HUES48 (cell line): ENCODE data around the gene RPH3AL.
"Not testable (repeated sequence)": the region's sequence is repeated elsewhere in the genome, so short reads cannot be mapped to it uniquely, and the experiment has no call there.

Experiments
- H3K27ac ChIP-seq: one replicate; pipeline ENCODE4 v1.7.0; 2013; ENCODE audit warnings: low read depth, low read length, inconsistent platforms
- H3K27me3 ChIP-seq: 2 replicates; pipeline ENCODE4 v1.6.1; 2013; ENCODE audit warnings: mild to moderate bottlenecking, low read length; ENCODE audit not compliant: control insufficient read depth, insufficient read depth
- H3K36me3 ChIP-seq: 2 replicates; pipeline ENCODE4 v1.6.1; 2013; ENCODE audit warnings: low read length; ENCODE audit not compliant: control insufficient read depth, insufficient read depth
- H3K4me1 ChIP-seq: 2 replicates; pipeline ENCODE4 v1.6.1; 2013; ENCODE audit warnings: mild to moderate bottlenecking, low read length; ENCODE audit not compliant: control insufficient read depth, insufficient read depth
- H3K4me3 ChIP-seq: 2 replicates; pipeline ENCODE4 v1.5.1; 2013; ENCODE audit warnings: mild to moderate bottlenecking, low read depth, low read length
- H3K9ac ChIP-seq: 2 replicates; pipeline ENCODE4 v1.6.1; 2013; ENCODE audit warnings: mild to moderate bottlenecking, low read depth, low read length, moderate library complexity
- H3K9me3 ChIP-seq: 2 replicates; pipeline ENCODE4 v1.6.1; 2013; ENCODE audit warnings: low read length; ENCODE audit not compliant: control insufficient read depth, insufficient read depth

Gene RPH3AL

DNA sequence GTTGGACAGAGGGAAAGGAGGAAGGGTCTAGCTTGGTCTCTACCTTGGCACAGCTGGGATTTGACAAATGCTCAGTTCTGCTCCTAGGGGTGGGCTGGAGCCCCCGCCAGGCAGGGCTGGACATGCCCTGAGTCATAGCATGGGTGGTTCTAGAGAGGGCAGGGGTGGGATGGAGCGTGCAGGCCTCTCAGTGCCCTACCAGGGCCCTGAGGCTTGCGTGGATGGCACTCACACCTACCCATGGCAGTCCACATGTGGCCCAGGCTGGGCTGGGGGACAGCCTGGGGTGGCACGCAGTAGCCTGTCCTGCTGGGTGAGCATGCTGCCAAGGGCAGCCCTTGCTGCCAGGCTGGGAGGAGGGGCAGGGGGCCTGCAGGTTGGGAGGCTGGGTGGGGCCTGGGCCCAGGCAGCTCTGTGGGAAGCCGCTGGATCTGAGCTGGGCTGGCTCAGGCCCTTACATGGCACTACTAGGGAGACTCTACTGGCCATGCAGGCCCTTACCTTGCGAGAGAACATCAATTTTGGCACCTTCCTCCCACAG lies 182.4 kb downstream of the RPH3AL start:
- Histone ChIP-seq H3K9ac (no peak overlapping the region), H3K9me3 (no peaks in the 10 kb centered on the region), H3K4me3 (no peak overlapping the region), H3K36me3 (no peaks in the 10 kb centered on the region), H3K27me3 (no peaks in the 10 kb centered on the region), H3K4me1 (no peaks in the 10 kb centered on the region), H3K27ac (no peak overlapping the region)

DNA sequence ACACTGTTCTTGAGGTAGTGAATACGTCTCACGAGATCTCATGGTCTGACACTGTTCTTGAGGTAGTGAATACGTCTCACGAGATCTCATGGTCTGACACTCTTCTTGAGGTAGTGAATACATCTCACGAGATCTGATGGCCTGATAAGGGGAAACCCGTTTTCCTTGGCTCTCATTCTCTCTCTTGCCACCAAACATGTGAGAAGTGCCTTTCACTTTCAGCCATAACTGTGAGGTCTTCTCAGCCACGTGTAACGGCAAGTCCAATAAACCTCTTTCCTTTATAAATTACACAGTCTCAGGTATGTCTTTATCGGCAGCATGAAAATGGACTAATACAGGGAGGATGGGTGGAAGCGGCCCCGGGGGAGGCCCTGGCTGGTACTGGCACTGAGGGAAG lies 184.0 kb downstream of the RPH3AL start:
- H3K36me3 ChIP-seq, H3K27me3 ChIP-seq, H3K27ac ChIP-seq, H3K4me3 ChIP-seq, H3K9ac ChIP-seq, H3K4me1 ChIP-seq, H3K9me3 ChIP-seq: not testable (repeated sequence)

DNA sequence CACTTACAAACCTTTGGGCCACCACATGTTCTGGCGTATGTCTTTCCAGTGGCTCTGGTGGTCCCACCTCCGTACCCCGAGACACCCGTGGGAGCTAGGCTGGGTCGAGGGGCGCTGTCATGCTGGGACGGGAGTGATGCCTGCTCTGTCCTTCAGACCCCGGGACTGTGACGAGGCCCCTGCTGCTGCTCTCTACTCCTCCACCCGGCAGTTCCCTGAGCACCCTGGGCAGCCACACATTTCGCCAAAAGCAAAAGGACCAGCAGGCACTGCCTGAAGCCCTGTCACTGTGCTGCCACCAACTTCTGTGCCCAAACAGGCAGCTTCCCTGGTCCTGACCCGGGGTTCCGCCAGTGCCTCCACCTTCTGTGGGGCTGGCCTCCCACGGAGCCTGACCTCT lies 186.7 kb downstream of the RPH3AL start:
- Histone ChIP-seq H3K27ac (no peak overlapping the region), H3K27me3 (no peaks in the 10 kb centered on the region), H3K4me1 (no peaks in the 10 kb centered on the region), H3K9me3 (no peaks in the 10 kb centered on the region), H3K9ac (no peak overlapping the region), H3K36me3 (no peaks in the 10 kb centered on the region), H3K4me3 (no peak overlapping the region)

DNA sequence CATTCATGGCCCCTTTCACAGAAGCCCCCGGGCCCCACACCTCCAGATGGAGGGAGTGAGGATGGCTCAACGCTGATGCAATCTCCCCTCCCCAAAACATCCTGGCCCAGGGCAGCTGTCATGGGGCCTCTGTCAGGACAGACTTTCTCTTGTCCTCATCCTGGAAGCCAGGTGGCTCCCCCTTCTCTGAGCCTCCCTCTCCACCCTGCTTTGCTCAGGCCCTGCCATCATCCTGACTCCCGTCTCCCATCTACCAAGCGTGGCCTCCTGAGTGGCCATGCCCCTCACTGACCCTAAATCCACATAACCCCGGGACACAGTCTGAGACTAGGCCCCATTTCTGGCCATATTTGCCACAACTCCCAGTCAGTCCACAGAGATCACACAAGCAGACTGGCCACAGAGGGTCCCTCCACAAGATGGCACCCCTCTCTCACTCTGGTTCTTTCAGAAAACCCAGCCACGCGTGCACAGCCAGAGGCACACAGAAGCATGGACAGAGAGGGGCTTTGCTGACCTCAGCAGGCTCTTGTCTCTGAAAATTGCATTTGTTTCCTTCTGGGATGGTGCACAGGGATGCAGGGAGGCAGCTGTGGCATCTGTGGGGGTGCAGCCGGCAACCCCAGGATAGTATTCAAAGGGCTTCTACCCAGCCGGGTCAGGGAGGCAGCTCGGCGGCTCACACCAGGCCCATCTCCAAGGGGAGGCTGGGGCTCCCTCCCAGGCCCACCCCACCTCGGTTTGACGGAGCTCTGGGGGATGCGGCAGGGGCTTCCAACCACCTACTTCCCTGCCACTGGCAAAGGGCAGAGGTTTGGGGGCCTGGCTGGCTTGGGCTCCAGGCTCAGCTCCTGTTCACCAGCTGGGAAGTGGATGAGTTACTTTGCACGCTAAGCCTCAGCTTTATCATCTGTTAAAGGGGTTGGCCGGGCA lies 188.0 kb downstream of the RPH3AL start:
- Histone ChIP-seq H3K27ac (no peak overlapping the region), H3K27me3 (no peaks in the 10 kb centered on the region), H3K9me3 (no peaks in the 10 kb centered on the region), H3K9ac (no peak overlapping the region), H3K4me3 (no peak overlapping the region), H3K36me3 (no peaks in the 10 kb centered on the region), H3K4me1 (no peaks in the 10 kb centered on the region)

DNA sequence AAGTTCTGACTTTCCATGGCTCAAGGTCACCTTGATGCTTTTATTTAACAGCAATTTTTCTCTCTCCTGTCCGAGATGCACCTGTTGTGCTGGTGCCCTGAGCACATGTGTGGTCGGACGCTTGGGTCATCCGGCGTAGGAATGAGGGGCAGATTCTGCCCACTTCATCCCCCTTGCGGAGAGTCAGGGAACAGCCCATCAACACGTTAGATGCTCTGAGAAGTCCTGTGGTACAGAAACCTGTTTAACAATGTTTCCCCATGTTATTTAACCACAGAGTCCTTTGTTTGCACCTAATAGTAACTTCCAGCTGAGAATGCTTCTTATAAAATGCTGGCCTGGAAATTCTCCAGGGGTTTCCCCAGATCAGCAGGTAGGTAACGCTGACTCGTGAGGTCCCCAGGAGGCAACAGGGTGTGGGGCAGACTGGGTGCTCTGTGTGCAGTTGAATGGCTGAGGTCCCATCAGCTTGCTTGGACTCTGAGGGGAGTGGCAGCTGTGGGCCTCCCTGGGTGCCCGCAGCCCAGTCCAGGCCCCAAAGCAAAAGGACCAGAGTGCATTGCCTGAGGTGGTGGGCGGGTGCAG lies 189.0 kb downstream of the RPH3AL start:
- Histone ChIP-seq H3K9me3 (no peaks in the 10 kb centered on the region), H3K36me3 (no peaks in the 10 kb centered on the region), H3K4me1 (no peaks in the 10 kb centered on the region), H3K4me3 (no peak overlapping the region), H3K27me3 (no peaks in the 10 kb centered on the region), H3K9ac (no peak overlapping the region), H3K27ac (no peak overlapping the region)

DNA sequence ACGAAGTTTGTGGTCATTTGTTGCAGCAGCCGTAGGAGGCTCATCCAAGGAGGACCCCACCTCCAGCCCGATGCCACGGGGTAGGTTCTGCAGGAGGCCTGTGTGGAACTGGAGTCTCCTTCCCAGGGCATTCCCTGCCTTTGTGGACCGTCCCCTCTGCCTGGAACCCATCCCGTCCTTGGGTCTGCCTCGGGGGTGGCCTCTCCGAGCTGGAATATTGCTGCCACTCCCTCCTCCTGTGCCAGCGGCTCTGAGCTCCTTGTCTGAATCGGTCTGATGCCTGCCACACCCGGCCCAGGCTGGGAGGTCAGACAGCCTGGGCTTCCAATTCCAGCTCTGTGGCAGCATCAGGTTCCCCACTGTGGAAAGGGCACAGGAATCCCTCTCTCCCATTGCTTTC lies 189.9 kb downstream of the RPH3AL start:
- H3K27me3 ChIP-seq, result no peaks in the 10 kb centered on the region
- no peaks in the 10 kb centered on the region for H3K36me3 ChIP-seq
- no peaks in the 10 kb centered on the region for H3K4me1 ChIP-seq
- H3K27ac ChIP-seq, result no peak overlapping the region
- no peak overlapping the region for H3K9ac ChIP-seq
- H3K9me3 ChIP-seq, result no peaks in the 10 kb centered on the region
- no peak overlapping the region for H3K4me3 ChIP-seq
